Esophagus muscularis mucosa (tissue), 4 donors: ENCODE results near the gene CEP131. TPM values are rescaled to one million over a fixed set of nuclear protein-coding genes. Genes with fewer than 3 reads are reported as not detected.

ENCODE experiments used
- DNase-seq: peaks from one replicate; pipeline ENCODE4 v3.0.0-alpha.2; 2017; ENCODE audit errors: extremely low spot score
- H3K27ac ChIP-seq, 4 donors: fragments of 200-600 bp; sonication (generic); replicated peaks in 1 of 4; 1 replicate in 3 of 4; 2 replicates in 1 of 4; pipeline ENCODE4 v1.5.1; 2016 to 2019; ENCODE audit warnings: mild to moderate bottlenecking in 1 of 4
- H3K27me3 ChIP-seq, 4 donors: fragments of 200-600 bp; sonication (generic); one replicate each; pipeline versions ENCODE4 v1.5.1 to v1.6.0; 2016 to 2019
- H3K36me3 ChIP-seq, 4 donors: fragments of 200-600 bp; sonication (generic); one replicate each; pipeline ENCODE4 v1.5.1; 2016 to 2019
- H3K4me1 ChIP-seq, 4 donors: fragments of 200-600 bp; sonication (generic); one replicate each; pipeline ENCODE4 v1.5.1; 2016 to 2019
- H3K4me3 ChIP-seq, 4 donors: fragments of 200-600 bp; sonication (generic); 1 replicate in 2 of 4; 2 replicates in 2 of 4; pipeline ENCODE4 v1.5.1; 2016 to 2019; ENCODE audit warnings: mild to moderate bottlenecking in 4 of 4, moderate library complexity in 1 of 4
- H3K9me3 ChIP-seq, 4 donors: fragments of 200-600 bp; sonication (generic); 1 replicate in 3 of 4; 2 replicates in 1 of 4; pipeline ENCODE4 v1.5.1; 2016 to 2019
- CTCF ChIP-seq, 3 experiments: fragments of 200-600 bp in 2 of 3; fragments of 450-650 bp in 1 of 3; sonication (generic) in 2 of 3; IDR thresholded peaks; one replicate each; pipeline ENCODE4 v1.5.1; 2017 to 2019; ENCODE audit warnings: antibody characterized with exemption in 3 of 3, mild to moderate bottlenecking in 2 of 3, moderate library complexity in 1 of 3
- EP300 ChIP-seq: sonication (generic); formaldehyde crosslinking; IDR thresholded peaks from one replicate; pipeline ENCODE4 v1.6.1; 2017; ENCODE audit warnings: antibody characterized with exemption
- POLR2A ChIP-seq: fragments of 450-650 bp; IDR thresholded peaks from one replicate; pipeline ENCODE4 v1.6.1; 2017; ENCODE audit warnings: antibody characterized with exemption, moderate library complexity, mild to moderate bottlenecking, low read depth
- POLR2AphosphoS5 ChIP-seq, 2 donors: sonication (generic); formaldehyde crosslinking; IDR thresholded peaks; one replicate each; pipeline ENCODE4 v1.6.1; 2017; ENCODE audit warnings: antibody characterized with exemption in 2 of 2
- WGBS: methylation state at CpG from one replicate; pipeline ENCODE4 v1.1.5; 2018; 5-methylcytosine and 5-hydroxymethylcytosine counted together
- intact Hi-C: fragments of 100-400 bp; cut with DNase I; formaldehyde crosslinking; loops from one replicate; pipeline ENCODE4 v1.15.1; 2023
- total RNA-seq, 4 donors: library from RNA; depleted of rRNA; stranded (reverse); fragments of >200 nt; gene quantifications; one replicate each; pipeline versions ENCODE4 v1.1.0 to v1.2.1, GENCODE V29; 2016

CEP131 gene
- total RNA-seq, 4 donors from 2014 or later: 4.5 to 10.6 (median 8.9) TPM

GRCh38 chr17:81181811-81182185 is 41.0 kb downstream of the CEP131 start:
- TF ChIP-seq CTCF (IDR thresholded peaks at IDR 0.05): no peak
- no peak for TF ChIP-seq EP300
- no peak for TF ChIP-seq POLR2AphosphoS5 (IDR thresholded peaks at IDR 0.05)
- TF ChIP-seq POLR2A: no peak
- Histone ChIP-seq H3K36me3 (no peaks in the 10 kb centered on the region), H3K4me1 (no peaks in the 10 kb centered on the region), H3K9me3 (no peaks in the 10 kb centered on the region), H3K4me3 (no peak overlapping the region), H3K27ac (no peak overlapping the region), H3K27me3 (peaks cover 0 to 49% (median 0%) of the 10 kb centered on the region in 4 donors)
- no peak for DNase-seq
- intact Hi-C loops: no loop called here
- WGBS: 100% methylated on average over 1 of the region's 19 CpGs

- Histone ChIP-seq H3K4me1 (no peaks in the 10 kb centered on the region), H3K27me3 (peaks cover 0 to 49% (median 0%) of the 10 kb centered on the region in 4 donors), H3K27ac (no peak overlapping the region), H3K9me3 (no peaks in the 10 kb centered on the region), H3K36me3 (no peaks in the 10 kb centered on the region), H3K4me3 (no peak overlapping the region)
- intact Hi-C loops: no loop called here
- TF ChIP-seq CTCF (IDR thresholded peaks at IDR 0.05) (no peak), POLR2AphosphoS5 (IDR thresholded peaks at IDR 0.05) (no peak), POLR2A (no peak), EP300 (no peak)
- WGBS: 96% methylated on average over 25 of the region's 49 CpGs
- DNase-seq: no peak
Observed at GRCh38 chr17:81180836-81181810, 41.6 kb downstream of the CEP131 start.

- intact Hi-C loops: no loop called here
- WGBS: 64% methylated on average over 12 of the region's 12 CpGs
- DNase-seq: no peak
- Histone ChIP-seq H3K4me1 (no peaks in the 10 kb centered on the region), H3K27me3 (peaks cover 0 to 48% (median 0%) of the 10 kb centered on the region in 4 donors), H3K9me3 (peaks cover 0 to 4% (median 0%) of the 10 kb centered on the region in 4 donors), H3K4me3 (no peak overlapping the region), H3K27ac (no peak overlapping the region), H3K36me3 (no peaks in the 10 kb centered on the region)
- TF ChIP-seq POLR2AphosphoS5 (IDR thresholded peaks at IDR 0.05): no peak
- no peak for TF ChIP-seq CTCF (IDR thresholded peaks at IDR 0.05)
- TF ChIP-seq EP300: no peak
- TF ChIP-seq POLR2A: no peak
Observed at GRCh38 chr17:81179861-81180260, 42.9 kb downstream of the CEP131 start.

GRCh38 chr17:81179220-81179619 is 43.5 kb downstream of the CEP131 start:
- Histone ChIP-seq H3K9me3 (peaks cover 0 to 4% (median 0%) of the 10 kb centered on the region in 4 donors), H3K36me3 (no peaks in the 10 kb centered on the region), H3K4me3 (no peak overlapping the region), H3K4me1 (no peaks in the 10 kb centered on the region), H3K27ac (no peak overlapping the region), H3K27me3 (peaks cover 0 to 42% (median 0%) of the 10 kb centered on the region in 4 donors)
- 63% methylated on average over 9 of the region's 9 CpGs for WGBS
- DNase-seq: no peak
- intact Hi-C loops: no loop called here
- TF ChIP-seq EP300 (no peak), POLR2A (no peak), POLR2AphosphoS5 (IDR thresholded peaks at IDR 0.05) (no peak), CTCF (IDR thresholded peaks at IDR 0.05) (no peak)
